Measurements from ENCODE around the gene GNA14. TPM values are rescaled to one million over a fixed set of nuclear protein-coding genes. Genes with fewer than 3 reads are reported as not detected.

The GNA14 gene
- total RNA-seq, 1 experiment from 2014 or later: 1.2 TPM

DNA sequence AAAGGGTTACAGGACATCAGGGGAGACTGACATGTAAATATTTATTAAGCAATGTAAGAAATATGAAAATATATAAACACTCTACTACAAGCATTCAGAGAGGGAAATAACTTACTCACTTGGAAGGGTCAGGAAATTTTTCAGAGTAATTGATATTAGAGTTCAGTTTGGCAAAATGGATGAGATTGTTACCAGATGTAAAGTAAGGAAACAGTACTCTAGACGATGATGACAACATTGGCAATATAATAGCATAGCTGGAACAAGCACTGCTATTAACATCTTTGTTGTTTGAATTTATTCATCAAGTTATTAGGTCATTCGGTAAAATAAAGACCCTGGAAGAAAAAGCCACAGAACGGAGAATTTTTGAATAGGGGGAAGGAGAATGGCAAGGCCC lies 49.1 kb downstream of the GNA14 start:
- Histone ChIP-seq H3K27me3 (ENCODE audit: low read length) (no peaks in the 10 kb centered on the region), H4K20me1 (ENCODE audit: low read length) (no peaks in the 10 kb centered on the region), H3K9me2 (replicated peaks; ENCODE audit: low read length) (no peaks in the 10 kb centered on the region), H3K27ac (ENCODE audit: low read length) (no peak overlapping the region), H3K79me2 (ENCODE audit: low read length) (no peaks in the 10 kb centered on the region), H3K36me3 (ENCODE audit: low read depth, low read length) (no peaks in the 10 kb centered on the region), H3K4me1 (ENCODE audit: insufficient read depth, low read length) (peaks cover 3% of the 10 kb centered on the region; the same call in 1 of the 2 replicates), H3K9ac (ENCODE audit: low read length) (no peak overlapping the region), H3K4me2 (ENCODE audit: low read length) (no peak overlapping the region), H3F3A (ENCODE audit: low read length, unreplicated experiment) (no peaks in the 10 kb centered on the region), H3K9me3 (ENCODE audit: low read length) (no peaks in the 10 kb centered on the region), H3K4me3 (ENCODE audit: low read length) (no peak overlapping the region), H2AFZ (ENCODE audit: low read length) (no peak overlapping the region)
- TF ChIP-seq EZH2phosphoT487 (IDR thresholded peaks at IDR 0.05; ENCODE audit: borderline replicate concordance, low read length) (no peak), EZH2 (IDR thresholded peaks at IDR 0.05; ENCODE audit: low read length, unreplicated experiment) (no peak)
- TF ChIP-seq, protein P1, sequence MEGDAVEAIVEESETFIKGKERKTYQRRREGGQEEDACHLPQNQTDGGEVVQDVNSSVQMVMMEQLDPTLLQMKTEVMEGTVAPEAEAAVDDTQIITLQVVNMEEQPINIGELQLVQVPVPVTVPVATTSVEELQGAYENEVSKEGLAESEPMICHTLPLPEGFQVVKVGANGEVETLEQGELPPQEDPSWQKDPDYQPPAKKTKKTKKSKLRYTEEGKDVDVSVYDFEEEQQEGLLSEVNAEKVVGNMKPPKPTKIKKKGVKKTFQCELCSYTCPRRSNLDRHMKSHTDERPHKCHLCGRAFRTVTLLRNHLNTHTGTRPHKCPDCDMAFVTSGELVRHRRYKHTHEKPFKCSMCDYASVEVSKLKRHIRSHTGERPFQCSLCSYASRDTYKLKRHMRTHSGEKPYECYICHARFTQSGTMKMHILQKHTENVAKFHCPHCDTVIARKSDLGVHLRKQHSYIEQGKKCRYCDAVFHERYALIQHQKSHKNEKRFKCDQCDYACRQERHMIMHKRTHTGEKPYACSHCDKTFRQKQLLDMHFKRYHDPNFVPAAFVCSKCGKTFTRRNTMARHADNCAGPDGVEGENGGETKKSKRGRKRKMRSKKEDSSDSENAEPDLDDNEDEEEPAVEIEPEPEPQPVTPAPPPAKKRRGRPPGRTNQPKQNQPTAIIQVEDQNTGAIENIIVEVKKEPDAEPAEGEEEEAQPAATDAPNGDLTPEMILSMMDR (conservative IDR thresholded peaks at IDR 0.05; ENCODE audit: low read depth, low read length): no peak
- ChIA-PET CTCF (no interaction called here), POLR2A (ENCODE audit: unreplicated experiment) (no interaction called here)
- no peak for DNase-seq
- intact Hi-C loops (cut with micrococcal nuclease): no loop called here
- ATAC-seq: no peak
- BruUV-seq (replicated peaks): no TSS peak

DNA sequence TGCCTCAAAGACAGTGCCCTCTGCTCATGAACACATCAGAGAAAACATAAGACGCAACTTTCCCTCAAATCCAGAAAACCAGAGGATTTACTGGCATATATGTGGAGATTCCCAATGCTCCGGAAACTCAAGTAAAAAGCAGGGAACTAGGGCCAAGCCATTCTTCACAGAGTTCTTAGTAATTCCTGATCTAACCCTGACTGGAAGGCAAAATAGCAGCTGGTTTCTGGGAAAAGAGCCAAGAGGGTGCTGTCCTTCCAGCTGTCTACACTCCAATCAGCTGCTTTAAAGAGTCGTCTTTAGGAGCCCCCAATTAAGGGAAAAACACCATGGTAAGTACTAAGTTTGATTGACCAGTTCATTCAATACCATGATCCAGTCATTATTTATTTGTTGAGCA lies 49.6 kb downstream of the GNA14 start:
- H3F3A ChIP-seq (ENCODE audit: low read length, unreplicated experiment): no peaks in the 10 kb centered on the region
- TF ChIP-seq, protein P1 (conservative IDR thresholded peaks at IDR 0.05; ENCODE audit: low read depth, low read length): no peak
- TF ChIP-seq EZH2 (IDR thresholded peaks at IDR 0.05; ENCODE audit: low read length, unreplicated experiment) (no peak), EZH2phosphoT487 (IDR thresholded peaks at IDR 0.05; ENCODE audit: borderline replicate concordance, low read length) (no peak)
- no peak overlapping the region for H3K4me2 ChIP-seq (ENCODE audit: low read length)
- no peaks in the 10 kb centered on the region for H3K9me2 ChIP-seq (replicated peaks; ENCODE audit: low read length)
- no peak overlapping the region for H3K9ac ChIP-seq (ENCODE audit: low read length)
- H3K4me3 ChIP-seq (ENCODE audit: low read length): no peak overlapping the region
- H3K79me2 ChIP-seq (ENCODE audit: low read length): no peaks in the 10 kb centered on the region
- no TSS peak for BruUV-seq (replicated peaks)
- POLR2A ChIA-PET (ENCODE audit: unreplicated experiment): no interaction called here
- no peak for DNase-seq
- no peak overlapping the region for H3K27ac ChIP-seq (ENCODE audit: low read length)
- H3K36me3 ChIP-seq (ENCODE audit: low read depth, low read length): no peaks in the 10 kb centered on the region
- no peaks in the 10 kb centered on the region for H4K20me1 ChIP-seq (ENCODE audit: low read length)
- no peaks in the 10 kb centered on the region for H3K27me3 ChIP-seq (ENCODE audit: low read length)
- intact Hi-C loops (cut with micrococcal nuclease): no loop called here
- ATAC-seq: no peak
- H2AFZ ChIP-seq (ENCODE audit: low read length): no peak overlapping the region
- H3K4me1 ChIP-seq (ENCODE audit: insufficient read depth, low read length): peaks cover 3% of the 10 kb centered on the region; the same call in 1 of the 2 replicates
- H3K9me3 ChIP-seq (ENCODE audit: low read length): no peaks in the 10 kb centered on the region
- CTCF ChIA-PET: no interaction called here

DNA sequence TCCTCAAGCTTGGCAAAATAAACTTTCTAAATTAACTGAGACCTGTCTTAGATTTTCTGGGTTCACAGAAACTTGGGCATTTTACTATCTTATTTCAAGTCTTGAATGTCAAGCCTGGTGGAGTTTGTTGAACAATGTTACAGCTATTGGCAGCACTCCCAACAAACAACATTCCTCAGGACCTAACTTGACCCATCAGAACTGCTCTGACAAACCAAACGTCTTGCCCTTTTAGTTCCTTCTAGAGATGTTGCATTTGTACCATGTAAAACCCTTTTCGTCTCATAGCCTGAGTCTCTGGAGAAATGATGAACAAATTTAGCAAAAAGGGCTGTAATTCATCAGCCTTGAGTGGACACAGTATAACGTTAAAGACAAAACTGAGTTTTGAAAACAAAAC lies 51.1 kb downstream of the GNA14 start:
- Histone ChIP-seq H3K27me3 (ENCODE audit: low read length) (no peaks in the 10 kb centered on the region), H3K27ac (ENCODE audit: low read length) (no peak overlapping the region), H3K4me3 (ENCODE audit: low read length) (no peak overlapping the region), H3K9ac (ENCODE audit: low read length) (no peak overlapping the region), H3K9me2 (replicated peaks; ENCODE audit: low read length) (no peaks in the 10 kb centered on the region), H3K9me3 (ENCODE audit: low read length) (no peaks in the 10 kb centered on the region), H2AFZ (ENCODE audit: low read length) (no peak overlapping the region), H3K79me2 (ENCODE audit: low read length) (no peaks in the 10 kb centered on the region), H3K4me2 (ENCODE audit: low read length) (no peak overlapping the region), H4K20me1 (ENCODE audit: low read length) (no peaks in the 10 kb centered on the region), H3K4me1 (ENCODE audit: insufficient read depth, low read length) (peaks cover 3% of the 10 kb centered on the region; the same call in 1 of the 2 replicates), H3K36me3 (ENCODE audit: low read depth, low read length) (no peaks in the 10 kb centered on the region), H3F3A (ENCODE audit: low read length, unreplicated experiment) (no peaks in the 10 kb centered on the region)
- DNase-seq (no peak), ATAC-seq (no peak)
- intact Hi-C loops (cut with micrococcal nuclease): no loop called here
- TF ChIP-seq EZH2 (IDR thresholded peaks at IDR 0.05; ENCODE audit: low read length, unreplicated experiment): no peak
- no peak for TF ChIP-seq EZH2phosphoT487 (IDR thresholded peaks at IDR 0.05; ENCODE audit: borderline replicate concordance, low read length)
- TF ChIP-seq, protein P1 (conservative IDR thresholded peaks at IDR 0.05; ENCODE audit: low read depth, low read length): no peak
- ChIA-PET CTCF (no interaction called here), POLR2A (ENCODE audit: unreplicated experiment) (no interaction called here)
- BruUV-seq (replicated peaks): no TSS peak

Data from PC-3 (cell line).